ELF-1 (cell line): Measurements from ENCODE around the gene CADM1.

Source experiments
- DNase-seq: peaks from one replicate; pipeline ENCODE4 v3.0.0-alpha.2; 2016; ENCODE audit warnings: low read depth, low spot score

CADM1 gene

DNA sequence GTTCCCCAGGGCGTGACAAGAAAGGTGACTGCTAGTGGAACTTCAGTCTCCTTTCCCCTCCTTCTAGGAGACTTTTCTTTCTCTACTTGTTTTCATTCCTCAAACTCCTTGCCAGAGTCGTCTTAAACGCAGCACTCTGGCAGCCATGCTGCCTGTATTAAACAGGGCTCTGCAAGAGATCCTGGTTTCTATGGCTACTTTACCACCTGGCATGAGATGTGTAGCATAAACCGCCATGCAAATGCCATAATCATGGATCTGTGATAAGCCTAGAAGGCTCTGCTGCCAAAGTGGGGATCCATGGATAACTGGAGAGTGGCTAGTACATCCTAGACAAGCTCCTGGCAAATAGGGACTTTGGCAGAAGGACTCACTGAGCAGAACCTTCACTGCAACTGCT lies 321.1 kb downstream of the CADM1 start:
- no peak for DNase-seq

DNA sequence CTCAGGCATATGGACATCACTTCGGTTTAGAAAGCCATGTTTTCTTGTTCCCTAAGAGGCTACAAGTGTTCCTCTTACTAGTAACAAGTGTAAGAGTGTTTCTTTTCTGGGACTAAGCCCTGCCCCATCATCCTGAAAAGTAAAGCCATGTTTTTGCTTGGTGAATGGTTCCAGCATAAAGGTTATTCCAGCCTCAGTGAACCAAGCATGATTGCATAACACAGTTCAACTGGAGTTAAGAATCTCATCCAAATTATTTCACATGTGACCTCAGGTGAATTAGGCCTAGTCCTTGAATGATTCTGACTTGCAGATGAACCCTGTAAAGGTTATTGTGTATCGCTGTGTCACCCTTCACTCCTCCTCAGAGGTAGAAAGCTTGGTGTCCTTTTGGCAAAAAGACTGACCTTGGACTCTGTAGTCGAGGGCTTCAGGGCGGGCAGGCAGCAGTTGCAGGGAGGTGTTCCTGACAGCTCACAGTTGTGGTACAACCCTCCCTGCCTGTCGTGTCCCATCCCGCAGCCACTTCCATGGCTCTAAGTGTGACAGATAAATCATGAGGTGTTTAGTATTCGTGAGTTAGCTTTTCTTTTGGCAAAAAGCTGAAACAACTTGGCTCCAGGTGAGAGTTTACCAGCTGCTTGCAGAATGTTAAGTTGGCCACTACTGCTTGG lies 321.8 kb downstream of the CADM1 start:
- no peak for DNase-seq

GRCh38 chr11:115181538-115181937 lies 322.7 kb downstream of the CADM1 start:
- no peak for DNase-seq

GRCh38 chr11:115180272-115180671 lies 323.9 kb downstream of the CADM1 start:
- DNase-seq, result no peak

DNA sequence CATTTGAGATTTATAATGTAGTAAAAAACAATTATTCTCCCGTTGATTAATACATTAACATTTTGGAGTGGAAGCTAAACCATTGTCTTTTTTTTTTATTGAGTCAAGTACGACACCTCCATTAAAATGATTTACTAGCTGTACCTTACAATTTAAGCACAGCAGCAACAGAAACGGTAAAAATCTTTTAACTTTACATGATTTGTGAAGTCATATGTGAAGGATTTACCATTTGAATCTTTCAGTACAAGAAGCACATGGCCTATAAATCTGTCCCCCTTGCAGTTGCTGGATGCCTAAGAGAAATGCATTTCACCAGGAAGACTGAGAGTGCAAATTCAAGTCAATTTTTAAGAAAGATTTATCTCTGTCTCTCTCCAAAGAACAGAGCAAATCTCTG lies 324.6 kb downstream of the CADM1 start:
- DNase-seq, result no peak

- DNase-seq, result no peak
These were observed 325.5 kb downstream of the CADM1 start for GRCh38 chr11:115178705-115179104.

- no peak for DNase-seq
These were observed 331.1 kb downstream of the CADM1 start for GRCh38 chr11:115173136-115173535.

DNA sequence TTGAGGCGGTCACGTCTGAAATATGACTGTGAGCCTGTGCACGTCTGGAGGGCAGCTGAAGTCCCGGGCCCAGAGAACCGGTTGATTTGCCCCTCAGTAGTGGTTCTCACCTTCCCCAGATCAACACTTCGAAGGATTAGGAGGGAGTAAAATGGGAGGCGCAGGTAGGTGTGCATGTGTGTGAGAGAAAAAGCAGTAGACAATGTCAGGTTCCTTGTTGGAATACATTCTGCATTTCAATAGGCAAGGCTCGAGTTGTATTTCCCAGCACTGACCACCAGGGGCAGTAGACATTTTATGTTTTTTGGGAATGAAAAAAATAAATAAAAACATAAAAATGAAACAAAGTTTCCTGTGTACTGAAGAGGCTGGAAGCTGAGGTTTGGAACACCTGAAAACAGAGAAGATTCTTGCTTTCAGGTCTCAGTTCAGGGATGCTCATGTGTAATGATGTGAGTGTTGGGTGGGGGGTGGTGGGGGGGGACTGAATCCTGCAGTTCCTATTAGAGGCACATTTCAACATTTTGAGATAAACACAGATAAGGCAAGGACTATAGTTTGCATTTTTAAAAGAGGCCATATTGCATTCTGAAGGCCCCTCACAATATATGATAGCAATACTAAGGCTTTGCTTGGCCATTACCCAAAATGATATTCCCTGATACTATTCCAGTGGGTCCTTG lies 333.9 kb downstream of the CADM1 start:
- DNase-seq, result no peak

DNA sequence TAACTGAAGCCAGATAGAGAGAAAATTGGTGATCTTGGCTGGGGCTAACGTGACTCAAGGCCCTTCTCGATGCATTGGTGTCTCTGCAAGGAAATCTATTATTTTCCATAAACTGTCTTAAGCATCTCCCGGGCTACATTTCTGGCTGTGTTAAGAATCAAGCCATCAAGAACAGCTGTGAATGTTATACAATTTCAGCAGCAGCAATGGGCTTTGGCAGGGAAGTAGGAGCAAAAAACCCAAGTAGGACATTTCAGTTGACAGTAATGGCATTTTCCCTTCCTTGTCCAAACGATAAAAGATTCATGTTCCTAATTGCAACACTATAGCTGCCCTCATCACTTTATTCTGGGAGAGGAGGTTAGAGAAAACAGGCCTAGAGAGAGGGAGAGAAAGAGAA lies 335.0 kb downstream of the CADM1 start:
- no peak for DNase-seq

DNA sequence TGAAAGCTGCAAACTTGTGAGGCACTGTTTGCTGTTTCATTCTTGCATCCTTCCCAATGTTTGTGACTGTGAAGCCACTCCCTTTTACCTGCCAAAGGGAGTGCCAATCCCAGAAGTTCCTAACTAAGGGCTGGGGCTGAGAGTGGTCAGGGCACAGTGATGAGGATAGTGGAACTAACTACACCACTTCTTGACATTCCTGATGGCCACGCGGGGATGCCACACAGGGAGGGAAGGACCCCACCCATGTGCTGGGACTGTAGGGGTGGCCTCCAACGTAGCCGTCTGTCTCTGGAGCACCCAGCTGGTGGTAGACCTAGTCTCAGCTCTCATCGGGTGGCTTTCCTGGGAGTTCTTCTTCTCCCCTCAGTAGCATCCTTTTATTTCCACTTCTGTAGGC lies 335.5 kb downstream of the CADM1 start:
- DNase-seq, result no peak

DNA sequence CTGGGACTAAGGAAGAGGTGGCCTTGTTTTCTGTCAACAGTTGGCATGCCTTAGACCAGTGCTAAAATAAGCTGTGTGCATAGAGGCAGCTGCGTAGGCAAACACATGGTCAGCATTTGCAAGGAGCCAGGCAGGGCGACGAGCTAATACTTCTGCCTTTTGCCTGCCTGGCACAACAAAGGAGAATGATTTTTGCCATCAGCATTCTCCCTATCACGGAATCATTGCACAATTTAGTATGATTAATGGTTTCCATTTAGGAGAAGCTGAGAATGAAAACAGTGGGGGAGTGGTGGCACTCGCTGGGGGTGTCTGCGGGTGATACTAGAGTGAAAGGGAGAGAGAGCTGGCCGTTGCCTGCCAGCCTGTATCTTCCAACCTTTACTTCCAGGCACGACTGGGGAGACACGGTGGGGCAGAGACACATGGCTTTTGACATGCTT lies 336.0 kb downstream of the CADM1 start:
- DNase-seq, result no peak

- no peak for DNase-seq
These were observed 336.8 kb downstream of the CADM1 start for GRCh38 chr11:115167456-115167855.

DNA sequence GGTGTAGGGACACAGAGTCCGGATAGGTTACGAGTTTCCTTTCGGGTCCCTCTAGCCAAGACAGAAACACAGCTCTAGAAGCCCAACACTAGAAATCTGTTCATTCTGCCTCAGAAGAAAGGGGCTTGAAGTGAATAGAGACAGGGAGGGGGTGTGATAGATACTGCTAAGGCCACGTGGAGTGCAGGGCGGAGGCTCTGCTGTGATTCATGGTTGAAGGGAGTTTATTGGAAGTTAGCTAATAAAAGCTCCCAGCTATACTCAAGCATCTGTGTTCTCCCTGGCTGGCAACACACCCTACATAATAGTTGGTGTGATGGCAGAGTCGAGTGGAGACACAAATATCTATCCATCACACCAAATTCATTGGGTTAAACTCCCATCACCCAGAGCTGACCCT lies 337.4 kb downstream of the CADM1 start:
- no peak for DNase-seq

DNA sequence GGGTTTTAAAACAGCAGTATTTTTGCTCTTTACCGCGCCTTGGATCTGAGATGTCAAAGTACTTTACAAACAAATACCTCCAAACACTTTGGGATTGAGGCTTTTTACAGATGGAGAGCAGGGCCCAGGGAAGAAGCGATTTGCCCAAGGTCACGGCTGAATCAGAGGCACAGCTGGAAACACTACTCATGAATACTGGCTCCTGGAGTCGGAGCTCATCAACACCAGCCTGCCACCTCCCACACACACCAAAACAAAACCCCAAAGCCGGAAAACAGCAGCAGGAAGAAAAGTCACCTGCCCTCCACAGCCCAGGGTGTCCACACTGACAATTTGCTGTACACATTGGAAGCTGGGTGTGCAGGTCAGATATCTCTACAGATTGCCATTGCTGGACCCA lies 339.4 kb downstream of the CADM1 start:
- DNase-seq, result peak; percentile 42

GRCh38 chr11:115162919-115163318 lies 341.3 kb downstream of the CADM1 start:
- no peak for DNase-seq

GRCh38 chr11:115161876-115162275 lies 342.3 kb downstream of the CADM1 start:
- DNase-seq, result no peak

GRCh38 chr11:115159207-115159606 lies 345.0 kb downstream of the CADM1 start:
- no peak for DNase-seq

DNA sequence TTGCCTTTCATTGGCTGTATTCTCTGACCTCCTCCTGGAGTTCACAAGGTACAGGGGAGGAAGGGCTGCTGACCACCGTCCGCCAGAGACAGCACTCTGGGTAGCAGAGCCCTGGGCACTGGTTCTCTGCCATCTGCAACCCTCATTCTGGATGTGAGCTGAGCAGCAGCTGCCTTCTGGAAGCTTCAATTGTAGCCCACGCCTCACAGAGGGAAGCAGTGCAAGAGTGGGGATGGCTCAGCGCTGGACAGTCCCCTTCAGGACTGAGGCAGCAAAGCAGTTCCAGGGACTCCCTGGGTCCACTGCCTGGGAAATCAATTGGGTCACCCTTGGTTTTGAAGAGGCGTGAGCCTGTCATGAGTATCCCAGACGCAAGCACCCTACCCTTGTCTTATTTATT lies 346.2 kb downstream of the CADM1 start:
- DNase-seq, result no peak

DNA sequence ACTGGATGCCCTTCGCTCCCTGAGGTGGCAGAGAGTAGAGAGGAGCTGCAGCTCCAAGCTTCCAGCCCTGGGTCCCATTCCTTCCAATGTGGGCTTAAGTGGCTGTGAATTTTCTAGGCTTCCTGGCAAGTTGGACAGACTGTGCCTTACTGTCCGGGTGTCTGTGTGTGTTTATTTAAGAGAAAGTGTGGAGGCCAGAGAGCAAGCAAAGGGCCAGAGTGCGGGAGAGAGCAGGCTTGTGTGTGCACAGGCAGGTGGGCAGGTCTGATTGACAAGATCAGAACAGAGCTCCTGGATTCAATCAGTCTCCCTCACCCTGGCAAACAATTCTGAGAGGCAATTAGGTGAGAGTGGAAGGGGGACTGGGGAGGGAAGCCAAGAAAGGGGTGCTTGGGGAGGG lies 347.0 kb downstream of the CADM1 start:
- DNase-seq, result no peak

DNA sequence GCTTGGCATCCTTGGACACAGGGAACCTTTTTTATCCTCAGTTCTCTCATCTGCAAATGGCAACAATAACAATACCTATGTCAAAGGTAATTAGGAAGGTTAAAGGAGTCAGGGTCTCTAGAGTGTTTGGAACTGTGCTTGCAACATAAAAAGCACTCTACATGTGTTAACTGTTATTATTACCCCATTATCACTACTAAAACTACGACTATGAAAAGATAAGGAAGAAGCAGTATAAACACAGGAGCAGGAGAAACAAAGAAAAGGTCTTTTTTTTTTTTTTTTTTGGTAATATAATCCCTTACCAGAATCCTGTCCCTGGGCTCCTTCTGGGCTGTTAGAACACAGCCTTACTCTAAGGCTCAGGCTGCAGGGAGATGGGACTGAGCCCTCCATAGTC lies 348.2 kb downstream of the CADM1 start:
- DNase-seq, result no peak

DNA sequence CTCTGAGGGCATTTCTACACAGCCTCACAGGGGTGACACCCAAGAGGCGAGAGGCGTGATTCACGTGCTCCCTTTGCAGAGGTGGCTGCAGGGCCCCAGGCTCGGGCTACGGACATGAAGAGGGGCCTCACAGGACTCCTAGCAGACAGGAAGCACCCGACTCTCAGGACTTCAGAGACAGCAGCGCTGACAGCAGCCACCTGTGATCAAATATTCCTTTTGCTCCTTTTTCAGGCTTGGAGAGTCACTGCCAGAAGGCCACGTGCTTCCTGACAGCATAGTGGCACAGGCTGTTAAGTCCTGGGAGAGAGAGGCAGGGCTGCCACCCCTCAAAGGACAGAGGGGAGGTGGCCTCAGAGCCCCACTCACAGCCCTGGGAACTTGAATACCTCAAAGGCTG lies 348.9 kb downstream of the CADM1 start:
- no peak for DNase-seq

DNA sequence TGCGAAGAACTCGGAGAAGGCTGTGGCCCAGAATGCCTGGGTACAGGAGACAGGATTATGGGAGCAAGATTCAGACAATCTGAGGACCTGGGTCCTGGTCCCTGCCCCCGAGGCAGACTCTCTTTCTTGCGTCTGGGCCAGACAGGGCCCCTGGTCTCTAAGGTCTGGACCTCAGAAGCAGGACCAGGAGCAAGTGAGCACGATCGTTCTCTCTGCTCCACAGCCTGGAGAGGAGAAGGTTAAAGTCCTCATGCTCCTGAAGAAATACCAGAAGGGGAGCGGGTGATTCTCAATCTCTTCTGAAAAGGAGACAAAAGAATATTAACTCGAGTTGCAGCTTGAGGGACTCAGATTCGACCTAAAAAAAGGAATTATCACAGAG lies 349.9 kb downstream of the CADM1 start:
- no peak for DNase-seq

DNA sequence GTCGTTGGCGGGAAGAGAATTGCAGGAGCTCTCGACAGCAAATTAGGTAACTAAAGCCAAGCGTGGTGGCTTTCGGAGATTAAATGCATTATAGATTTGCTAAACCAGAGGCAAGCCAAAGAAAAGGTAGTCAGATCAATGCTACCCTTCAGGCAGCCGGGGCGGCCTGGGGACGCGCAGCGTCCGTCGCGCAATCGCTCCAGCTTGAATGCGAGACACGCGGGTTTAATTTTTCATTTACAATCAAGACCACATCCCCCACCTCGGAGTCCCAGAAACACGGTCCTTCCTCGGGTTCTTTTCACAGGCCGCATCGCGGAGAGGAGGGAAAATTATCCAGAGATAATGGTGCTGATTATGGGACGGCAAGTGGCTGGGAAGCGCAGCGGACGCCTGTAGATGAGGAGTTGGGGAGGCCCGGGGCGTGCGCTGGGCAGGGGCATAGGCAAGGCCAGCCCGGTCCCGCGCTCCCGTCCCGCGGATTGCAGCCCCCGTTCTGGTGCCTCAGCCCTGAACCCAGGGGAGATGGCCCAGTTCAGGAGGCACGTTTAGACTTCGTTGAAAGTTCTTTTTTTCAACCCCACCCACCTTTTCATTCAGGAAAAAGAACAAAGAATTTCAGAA lies 350.4 kb downstream of the CADM1 start:
- DNase-seq, result no peak
